Umbilical cord (tissue), 2 donors: Measurements from ENCODE around the gene GLI2. TPM values are rescaled to one million over a fixed set of nuclear protein-coding genes. Genes with fewer than 3 reads are reported as not detected.

ENCODE experiments used
- DNase-seq: peaks from one replicate; pipeline ENCODE4 v3.0.0-alpha.2; 2015; ENCODE audit warnings: low spot score
- total RNA-seq: library from RNA; depleted of rRNA; stranded (reverse); fragments of >200 nt; gene quantifications from one replicate; pipeline ENCODE4 v1.2.3, GENCODE V29; 2014; ENCODE audit warnings: low replicate concordance; ENCODE audit not compliant: insufficient read depth

The GLI2 gene
- total RNA-seq, result 2.2 TPM

DNA sequence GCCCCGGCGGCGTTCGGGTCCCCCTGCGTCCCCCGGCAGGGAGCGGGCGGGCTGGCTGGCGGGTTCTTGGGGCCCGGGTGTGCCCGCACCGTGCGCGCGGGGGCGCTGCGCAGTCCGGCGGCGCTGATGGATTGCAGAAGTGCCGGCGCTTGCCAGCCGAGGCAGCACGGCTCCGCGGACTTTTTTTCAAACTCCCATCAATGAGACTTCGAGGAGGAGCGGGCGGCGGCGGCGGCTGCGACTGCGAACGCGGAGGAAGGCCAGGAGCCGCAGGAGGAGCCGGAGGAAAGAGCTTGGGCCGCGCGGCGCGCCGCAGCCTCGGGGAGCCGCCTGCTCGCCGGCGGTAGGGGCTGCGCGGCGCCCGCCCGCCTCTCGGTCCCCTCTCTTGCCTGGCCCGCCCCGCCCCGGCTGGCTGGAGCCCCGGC, at the start of gene GLI2:
TSS of gene GLI2 (plus strand) at position 123 of the 425 bp plus-strand sequence. CDS start 61,453 bp downstream, outside the sequence.
- DNase-seq, result peak; percentile 88

DNA sequence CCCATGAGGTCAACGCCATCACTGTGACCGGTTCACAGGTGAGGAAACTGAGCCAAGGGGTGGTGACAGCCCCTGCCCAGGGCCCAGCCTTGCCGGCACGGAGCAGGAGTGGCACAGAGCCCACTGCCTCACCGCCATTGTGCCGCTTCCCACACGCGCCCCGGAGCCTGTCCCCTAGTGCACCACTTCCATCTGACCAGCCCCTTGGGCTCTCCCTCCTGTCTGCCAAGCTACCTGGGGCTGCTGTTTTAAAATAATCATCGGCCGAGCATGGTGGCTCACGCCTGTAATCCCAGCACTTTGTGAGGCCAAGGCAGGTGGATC, 49.7 kb upstream of the GLI2 start:
- DNase-seq, result no peak

DNA sequence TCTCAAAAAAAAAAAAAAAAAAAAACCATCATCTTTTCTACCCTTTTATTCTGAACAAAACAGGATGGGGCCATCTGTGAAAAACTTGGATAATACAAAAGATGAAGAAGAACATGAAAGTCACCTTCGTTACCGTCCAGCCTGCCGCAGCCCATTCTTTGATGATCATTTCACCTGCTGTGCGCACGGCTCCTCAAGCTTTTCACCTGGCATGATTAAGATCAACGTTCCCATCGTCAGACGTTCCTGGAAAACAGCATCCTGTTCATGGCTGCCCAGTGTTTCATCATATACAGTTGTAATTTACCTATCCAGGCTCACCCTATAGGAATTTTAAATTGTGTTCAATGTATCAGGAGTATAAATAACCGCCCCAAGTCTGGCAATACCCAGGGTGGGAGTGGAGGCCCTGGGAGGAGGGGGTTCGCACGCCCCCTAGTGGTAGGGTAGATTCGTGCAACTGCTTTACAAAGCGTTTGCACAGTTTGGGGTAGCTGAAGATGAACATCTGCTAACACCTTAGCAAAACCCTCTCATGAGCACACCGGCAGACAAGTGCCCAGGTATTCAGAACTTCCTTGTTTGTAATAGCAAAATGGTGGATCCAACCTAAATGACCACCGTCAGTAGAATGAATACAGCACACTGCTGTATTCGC, 49.0 kb upstream of the GLI2 start:
- no peak for DNase-seq

DNA sequence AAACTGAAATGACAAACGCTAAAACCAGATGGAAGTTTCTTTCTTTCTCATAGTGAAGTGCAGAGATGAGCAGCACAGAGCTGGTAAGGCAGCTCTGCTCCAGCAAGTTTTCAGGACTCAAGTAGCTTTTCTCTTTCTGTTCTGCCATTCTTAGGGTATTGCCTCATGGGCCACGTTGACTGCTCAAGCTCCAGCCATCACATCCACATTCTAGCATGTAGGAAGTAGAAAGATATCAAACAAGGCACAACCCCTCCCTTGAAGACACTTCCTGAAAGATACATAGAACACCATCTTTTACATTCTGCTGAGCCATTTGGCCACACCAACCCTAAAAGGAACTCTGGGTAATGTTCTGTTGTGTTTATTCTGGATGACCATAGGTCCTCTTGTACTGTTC, 48.5 kb upstream of the GLI2 start:
- DNase-seq, result no peak

- no peak for DNase-seq
Observed at GRCh38 chr2:120690521-120690920, 45.1 kb upstream of the GLI2 start.

DNA sequence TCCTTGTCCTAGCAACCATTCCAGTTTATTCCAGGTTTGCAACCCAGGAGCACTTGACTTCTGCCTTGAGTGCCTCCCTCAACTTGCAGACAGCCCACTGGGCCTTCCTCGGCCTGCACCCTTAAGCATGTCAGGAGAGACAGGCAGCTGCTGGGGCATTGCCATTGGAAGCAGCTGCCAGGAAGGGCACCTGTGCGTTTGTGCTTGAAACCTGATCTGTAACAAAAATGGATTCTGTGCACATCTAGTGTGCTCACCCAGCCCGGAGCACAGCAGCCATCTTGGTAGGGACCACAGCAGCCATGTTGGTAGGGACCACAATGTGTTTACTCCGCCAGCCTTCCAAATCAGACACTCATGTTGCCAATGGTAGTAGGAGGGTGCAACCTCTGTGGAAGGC, 44.3 kb upstream of the GLI2 start:
- no peak for DNase-seq

GRCh38 chr2:120692691-120693090, 43.0 kb upstream of the GLI2 start:
- DNase-seq, result no peak

- DNase-seq, result no peak
Observed at GRCh38 chr2:120693121-120693520, 42.5 kb upstream of the GLI2 start.

- DNase-seq, result no peak
Observed at GRCh38 chr2:120694034-120694433, 41.6 kb upstream of the GLI2 start.

GRCh38 chr2:120697471-120697870, 38.2 kb upstream of the GLI2 start:
- no peak for DNase-seq

GRCh38 chr2:120699292-120699691, 36.4 kb upstream of the GLI2 start:
- no peak for DNase-seq

GRCh38 chr2:120700659-120701058, 35.0 kb upstream of the GLI2 start:
- DNase-seq, result peak; percentile 55

GRCh38 chr2:120701096-120701495, 34.6 kb upstream of the GLI2 start:
- no peak for DNase-seq

DNA sequence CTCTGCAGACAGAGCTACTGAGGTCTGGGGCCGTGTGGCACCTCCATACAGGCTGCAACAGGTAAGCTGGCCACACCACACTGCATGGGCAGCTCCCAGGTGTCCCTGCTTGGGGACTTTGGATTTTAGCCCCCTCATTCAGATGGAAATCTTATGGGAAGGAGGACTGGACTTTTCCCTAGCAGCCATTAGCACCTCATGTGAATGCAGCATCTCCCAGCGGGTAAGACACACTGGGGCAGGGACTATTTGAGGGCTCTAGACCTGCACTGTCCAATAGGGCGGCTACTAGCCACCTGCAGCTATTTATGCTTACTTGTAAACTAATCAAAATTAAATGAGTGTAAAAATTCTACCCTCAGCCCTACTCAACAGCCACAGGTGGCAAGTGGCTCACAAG, 34.2 kb upstream of the GLI2 start:
- no peak for DNase-seq

- no peak for DNase-seq
Observed at GRCh38 chr2:120702061-120702460, 33.6 kb upstream of the GLI2 start.

DNA sequence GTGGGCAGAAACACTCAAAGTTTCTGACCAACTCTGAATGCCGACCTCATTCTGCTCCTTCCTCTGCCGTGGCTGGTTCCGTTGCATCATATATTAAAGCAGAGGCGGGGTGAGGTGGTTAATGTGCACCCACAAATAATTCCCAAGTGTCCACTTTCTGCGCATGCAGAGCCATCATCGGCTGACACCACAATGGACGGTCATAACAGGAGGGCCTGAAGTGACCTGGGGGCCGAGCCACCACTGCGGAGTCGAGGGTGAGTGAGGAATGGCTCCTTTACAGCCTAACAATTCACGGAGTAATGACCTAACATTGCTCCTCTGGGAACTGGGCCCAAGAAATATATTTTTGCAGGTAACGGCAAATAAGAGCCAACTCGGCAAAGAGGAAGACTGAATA, 32.9 kb upstream of the GLI2 start:
- DNase-seq, result no peak

GRCh38 chr2:120703330-120703994, 32.2 kb upstream of the GLI2 start:
- DNase-seq, result no peak

DNA sequence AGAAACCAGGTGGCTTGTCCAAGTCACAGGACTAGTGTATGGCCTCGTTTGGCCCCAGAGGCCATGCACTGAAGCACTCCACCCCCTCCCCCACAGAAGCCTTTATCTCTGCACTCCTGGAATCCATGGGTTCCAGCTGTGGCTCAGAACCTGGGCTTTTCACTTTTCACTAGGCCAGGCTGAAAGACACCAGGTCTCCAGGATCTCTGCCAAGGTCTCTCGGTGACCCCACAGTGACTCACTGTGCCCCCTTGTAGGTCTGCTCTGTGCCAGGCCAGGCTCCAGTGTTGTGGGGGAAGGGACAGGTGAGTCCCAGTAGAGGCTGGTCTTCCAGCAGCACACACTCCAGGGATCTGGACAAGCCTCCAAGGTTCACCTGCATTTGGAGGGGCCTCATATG, 31.0 kb upstream of the GLI2 start:
- no peak for DNase-seq

DNA sequence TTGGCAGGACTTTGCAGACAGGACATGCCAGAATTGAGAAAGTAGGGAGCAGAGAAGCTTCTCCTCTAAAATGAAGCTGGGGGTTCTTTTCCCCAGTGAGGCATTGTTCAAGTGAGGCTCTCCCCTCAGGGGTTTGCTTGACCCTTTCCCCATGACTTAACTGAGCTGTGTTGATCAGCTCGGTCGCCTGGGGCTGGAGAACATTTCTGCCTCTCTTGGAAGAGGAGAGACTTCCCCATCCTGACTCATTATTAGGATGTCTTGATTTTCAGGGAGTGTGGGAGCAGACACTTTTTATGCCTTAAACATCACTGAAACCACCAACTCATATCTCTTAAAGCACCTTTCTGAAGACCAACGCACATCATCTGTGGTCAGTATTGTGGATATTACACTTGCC, 27.9 kb upstream of the GLI2 start:
- DNase-seq, result no peak

GRCh38 chr2:120708944-120709607, 26.6 kb upstream of the GLI2 start:
- DNase-seq, result no peak

DNA sequence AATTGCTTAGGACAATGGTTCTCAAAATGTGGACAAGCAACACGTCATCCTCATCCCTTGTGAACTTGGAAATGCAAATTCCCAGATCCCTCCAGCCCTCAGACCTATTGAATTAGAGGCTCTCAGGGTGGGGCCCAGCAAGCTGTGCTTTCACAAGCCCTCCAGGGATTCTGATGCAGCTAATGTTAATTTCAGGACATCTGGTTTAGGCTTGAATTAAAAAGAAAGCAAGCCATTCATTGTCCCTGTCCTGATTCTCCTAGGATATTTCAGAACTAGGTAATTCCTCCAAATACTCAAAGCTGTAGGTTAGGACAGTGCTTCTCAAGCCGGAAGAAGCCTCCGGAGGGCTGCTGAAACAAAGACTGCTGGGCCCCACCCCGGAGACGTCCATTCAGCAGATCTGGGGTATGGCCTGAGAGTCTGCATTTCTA, 26.0 kb upstream of the GLI2 start:
- no peak for DNase-seq

GRCh38 chr2:120710256-120710655, 25.4 kb upstream of the GLI2 start:
- DNase-seq, result no peak

GRCh38 chr2:120711694-120712093, 24.0 kb upstream of the GLI2 start:
- DNase-seq, result no peak
